OCI-LY1 (cell line): ENCODE results near the gene SPAG9.

Experiments
- H2AFZ ChIP-seq: fragments of 200-600 bp; sonication (generic), shearing (Covaris generic); 2 replicates; pipeline ENCODE4 v1.6.0; 2014; ENCODE audit warnings: antibody characterized with exemption, mild to moderate bottlenecking, low read length
- H3F3A ChIP-seq: fragments of 200-600 bp; sonication (generic), shearing (Covaris generic); 2 replicates; pipeline ENCODE4 v1.6.0; 2014; ENCODE audit warnings: mild to moderate bottlenecking, antibody characterized with exemption, low read length, moderate library complexity; ENCODE audit not compliant: insufficient read depth
- H3K27ac ChIP-seq: fragments of 200-600 bp; sonication (generic); 2 replicates; pipeline ENCODE4 v1.5.1; 2014; ENCODE audit warnings: low read length, mixed run types, mild to moderate bottlenecking, low read depth; ENCODE audit not compliant: poor library complexity, severe bottlenecking
- H3K27me3 ChIP-seq: fragments of 200-600 bp; sonication (generic); 2 replicates; pipeline ENCODE4 v1.6.0; 2014; ENCODE audit warnings: antibody characterized with exemption, mild to moderate bottlenecking, low read length, moderate library complexity; ENCODE audit not compliant: insufficient read depth
- H3K36me3 ChIP-seq: fragments of 200-600 bp; sonication (generic); 2 replicates; pipeline ENCODE4 v1.6.1; 2014; ENCODE audit warnings: mild to moderate bottlenecking, antibody characterized with exemption, low read length, moderate library complexity, mixed read lengths; ENCODE audit not compliant: insufficient read depth
- H3K4me1 ChIP-seq: fragments of 200-600 bp; sonication (generic); 2 replicates; pipeline ENCODE4 v1.5.1; 2014; ENCODE audit warnings: mild to moderate bottlenecking, low read length, moderate library complexity; ENCODE audit not compliant: insufficient read depth, severe bottlenecking
- H3K4me2 ChIP-seq: fragments of 200-600 bp; sonication (generic), shearing (Covaris generic); 2 replicates; pipeline ENCODE4 v1.6.1; 2014; ENCODE audit warnings: low read length
- H3K4me3 ChIP-seq: fragments of 200-600 bp; sonication (generic); 2 replicates; pipeline ENCODE4 v1.5.1; 2014; ENCODE audit warnings: low read length, low read depth, mild to moderate bottlenecking, mixed read lengths; ENCODE audit not compliant: poor library complexity, severe bottlenecking
- H3K79me2 ChIP-seq: fragments of 200-600 bp; shearing (Covaris generic); 2 replicates; pipeline ENCODE4 v1.6.1; 2016; ENCODE audit warnings: mixed run types, low read length, mixed read lengths; ENCODE audit not compliant: insufficient read depth
- H3K9ac ChIP-seq: fragments of 200-600 bp; sonication (generic), shearing (Covaris generic); 2 replicates; pipeline ENCODE4 v1.6.1; 2014; ENCODE audit warnings: mild to moderate bottlenecking, low read length, mixed read lengths
- H3K9me2 ChIP-seq: fragments of 200-600 bp; sonication (generic), shearing (Covaris generic); 2 replicates; pipeline ENCODE4 v1.6.1; 2014; ENCODE audit warnings: low read depth, mild to moderate bottlenecking, low read length, mixed read lengths
- H3K9me3 ChIP-seq: fragments of 200-600 bp; shearing (Covaris generic); 2 replicates; pipeline ENCODE4 v1.6.1; 2014; ENCODE audit warnings: low read length, mixed read lengths
- H4K20me1 ChIP-seq: fragments of 200-600 bp; sonication (generic), shearing (Covaris generic); 2 replicates; pipeline ENCODE4 v1.6.0; 2016; ENCODE audit warnings: mild to moderate bottlenecking, low read length; ENCODE audit not compliant: insufficient read depth
- CTCF ChIP-seq: fragments of 200-600 bp; sonication (generic), shearing (Covaris generic); IDR thresholded peaks from 2 replicates; pipeline ENCODE4 v1.5.1; 2017; ENCODE audit warnings: mild to moderate bottlenecking, antibody characterized with exemption, low read length, moderate library complexity, mixed read lengths
- EZH2 ChIP-seq: fragments of 200-600 bp; sonication (generic), shearing (Covaris generic); IDR thresholded peaks from 2 replicates; pipeline ENCODE4 v1.8.0; 2017; ENCODE audit warnings: borderline replicate concordance, mixed run types, mild to moderate bottlenecking, antibody characterized with exemption, low read length, moderate library complexity, mixed read lengths

SPAG9 gene

GRCh38 chr17:51144266-51145022 lies 23.8 kb upstream of the SPAG9 start:
- H2AFZ ChIP-seq, result no peak overlapping the region

GRCh38 chr17:51142597-51142996 lies 21.9 kb upstream of the SPAG9 start:
- Histone ChIP-seq H3F3A (no peaks in the 10 kb centered on the region), H3K9ac (no peak overlapping the region), H3K4me2 (no peak overlapping the region), H2AFZ (no peak overlapping the region), H3K4me1 (no peaks in the 10 kb centered on the region), H3K9me3 (no peaks in the 10 kb centered on the region), H3K4me3 (no peak overlapping the region), H3K27ac (no peak overlapping the region), H4K20me1 (no peaks in the 10 kb centered on the region), H3K9me2 (no peaks in the 10 kb centered on the region), H3K79me2 (no peaks in the 10 kb centered on the region), H3K27me3 (no peaks in the 10 kb centered on the region), H3K36me3 (no peaks in the 10 kb centered on the region)
- TF ChIP-seq CTCF (no peak), EZH2 (no peak)

More at GRCh38 chr17:51144266-51145022, 23.8 kb upstream of the SPAG9 start:
- no peak overlapping the region for H3K27ac ChIP-seq
- H3K79me2 ChIP-seq, result no peaks in the 10 kb centered on the region
- H3K4me2 ChIP-seq, result no peak overlapping the region
- H3F3A ChIP-seq, result no peaks in the 10 kb centered on the region
- no peak overlapping the region for H3K4me3 ChIP-seq
- H3K9ac ChIP-seq, result no peak overlapping the region
- no peaks in the 10 kb centered on the region for H3K36me3 ChIP-seq
- TF ChIP-seq EZH2 (no peak), CTCF (no peak)
- no peaks in the 10 kb centered on the region for H3K9me2 ChIP-seq
- H3K9me3 ChIP-seq, result no peaks in the 10 kb centered on the region
- H4K20me1 ChIP-seq, result no peaks in the 10 kb centered on the region
- H3K27me3 ChIP-seq, result no peaks in the 10 kb centered on the region
- no peaks in the 10 kb centered on the region for H3K4me1 ChIP-seq

- H3K4me2 ChIP-seq, result no peak overlapping the region
- no peaks in the 10 kb centered on the region for H3K27me3 ChIP-seq
- H3K79me2 ChIP-seq, result no peaks in the 10 kb centered on the region
- TF ChIP-seq EZH2 (no peak), CTCF (no peak)
- H3F3A ChIP-seq, result no peaks in the 10 kb centered on the region
- H4K20me1 ChIP-seq, result no peaks in the 10 kb centered on the region
- H2AFZ ChIP-seq, result no peak overlapping the region
- H3K36me3 ChIP-seq, result no peaks in the 10 kb centered on the region; the same call in 1 of the 2 replicates
- no peaks in the 10 kb centered on the region for H3K9me3 ChIP-seq
- no peaks in the 10 kb centered on the region for H3K4me1 ChIP-seq
- H3K9me2 ChIP-seq, result no peaks in the 10 kb centered on the region
- no peak overlapping the region for H3K27ac ChIP-seq
- no peak overlapping the region for H3K9ac ChIP-seq
- no peak overlapping the region for H3K4me3 ChIP-seq
Observed at GRCh38 chr17:51135956-51136355, 15.3 kb upstream of the SPAG9 start.
